ENCODE data around the gene RFC2.
"Not testable (repeated sequence)": the region's sequence is repeated elsewhere in the genome, so short reads cannot be mapped to it uniquely, and the experiment has no call there.

RFC2 gene

GRCh38 chr7:74246497-74246896, 7.7 kb downstream of the RFC2 start:
- no peak for DNase-seq

DNA sequence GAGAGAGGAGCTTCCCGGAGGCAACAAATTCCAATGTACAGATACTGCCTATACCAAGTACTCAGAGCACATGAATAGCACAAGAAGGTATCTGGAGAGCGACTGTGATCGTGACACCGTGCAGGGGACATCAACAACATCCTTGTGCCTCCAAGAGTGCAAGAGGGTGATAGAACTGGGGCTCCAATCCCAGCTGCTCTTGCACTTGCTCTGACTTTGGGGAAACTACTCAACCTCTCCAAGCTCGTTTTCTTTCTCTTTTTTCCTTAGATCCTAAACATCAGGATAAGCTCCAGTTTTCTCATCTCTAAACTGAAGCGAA, 12.1 kb downstream of the RFC2 start:
- DNase-seq: no peak

DNA sequence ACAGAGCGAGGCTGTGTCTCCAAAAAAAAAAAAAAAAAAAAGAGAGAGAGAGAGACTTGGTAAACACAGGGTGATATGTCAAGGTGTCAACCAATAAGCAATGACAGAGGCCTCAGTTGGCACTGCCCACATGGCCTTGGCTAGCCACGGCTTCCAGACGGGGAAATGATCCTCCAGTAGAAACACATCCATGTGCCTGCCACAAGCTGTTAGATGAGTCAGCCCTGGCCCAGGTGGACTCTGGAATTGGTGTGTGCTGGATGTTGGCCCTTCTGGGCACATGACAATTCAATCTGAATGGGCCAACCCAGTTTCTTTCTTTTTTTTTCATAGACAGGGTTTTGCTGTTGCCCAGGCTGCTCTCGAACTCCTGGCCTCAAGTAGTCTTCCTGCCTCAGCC, 13.7 kb downstream of the RFC2 start:
- DNase-seq: no peak

GRCh38 chr7:74236284-74236683, 17.9 kb downstream of the RFC2 start:
- DNase-seq: no peak

GRCh38 chr7:74235518-74236268, 18.5 kb downstream of the RFC2 start:
- no peak for DNase-seq

DNA sequence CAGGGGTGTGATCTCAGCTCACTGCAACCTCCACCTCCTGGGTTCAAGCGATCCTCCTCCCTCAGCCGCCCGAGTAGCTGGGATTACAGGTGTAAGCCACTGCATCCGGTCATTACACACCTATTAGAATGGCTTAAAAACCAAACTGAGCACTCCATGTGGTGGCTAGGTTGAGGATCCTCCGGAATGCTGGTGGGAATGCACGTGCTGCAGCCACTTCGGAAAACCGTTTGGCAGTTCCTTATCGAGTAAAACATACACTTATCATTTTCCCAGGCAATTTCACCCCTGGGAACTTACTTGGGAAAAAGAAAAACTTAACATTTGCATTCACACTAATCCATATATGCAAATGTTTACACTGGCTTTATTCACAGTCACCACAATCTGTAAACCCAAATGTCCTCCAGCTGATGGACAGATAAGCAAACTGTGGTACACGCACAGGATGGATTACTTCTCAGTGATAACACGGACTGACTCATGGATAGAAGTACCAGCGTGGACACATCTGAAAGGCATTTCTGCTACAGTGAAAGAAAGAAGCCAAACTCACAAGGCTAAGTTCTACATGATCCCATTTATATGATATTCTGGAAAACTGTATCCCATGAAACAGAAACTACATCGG, 20.4 kb downstream of the RFC2 start:
- DNase-seq: no peak

DNA sequence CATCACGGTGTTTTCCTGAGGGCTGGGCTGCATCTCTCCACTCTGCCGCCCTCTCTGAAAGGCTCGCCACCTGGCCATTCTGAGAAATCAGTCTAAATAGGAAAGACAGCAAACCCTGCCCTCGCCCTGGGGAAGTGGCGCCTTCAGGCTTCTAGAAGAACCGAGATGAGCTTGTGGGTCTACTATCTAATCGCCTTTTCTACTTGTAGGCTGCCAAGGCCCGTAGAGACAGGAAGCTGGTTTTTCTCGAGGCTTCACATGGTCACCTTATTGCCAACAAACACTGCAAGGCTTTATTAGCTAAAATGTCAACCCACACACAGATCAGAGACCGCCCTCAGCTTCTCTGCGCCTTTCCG, 23.0 kb downstream of the RFC2 start:
- DNase-seq: no peak

DNA sequence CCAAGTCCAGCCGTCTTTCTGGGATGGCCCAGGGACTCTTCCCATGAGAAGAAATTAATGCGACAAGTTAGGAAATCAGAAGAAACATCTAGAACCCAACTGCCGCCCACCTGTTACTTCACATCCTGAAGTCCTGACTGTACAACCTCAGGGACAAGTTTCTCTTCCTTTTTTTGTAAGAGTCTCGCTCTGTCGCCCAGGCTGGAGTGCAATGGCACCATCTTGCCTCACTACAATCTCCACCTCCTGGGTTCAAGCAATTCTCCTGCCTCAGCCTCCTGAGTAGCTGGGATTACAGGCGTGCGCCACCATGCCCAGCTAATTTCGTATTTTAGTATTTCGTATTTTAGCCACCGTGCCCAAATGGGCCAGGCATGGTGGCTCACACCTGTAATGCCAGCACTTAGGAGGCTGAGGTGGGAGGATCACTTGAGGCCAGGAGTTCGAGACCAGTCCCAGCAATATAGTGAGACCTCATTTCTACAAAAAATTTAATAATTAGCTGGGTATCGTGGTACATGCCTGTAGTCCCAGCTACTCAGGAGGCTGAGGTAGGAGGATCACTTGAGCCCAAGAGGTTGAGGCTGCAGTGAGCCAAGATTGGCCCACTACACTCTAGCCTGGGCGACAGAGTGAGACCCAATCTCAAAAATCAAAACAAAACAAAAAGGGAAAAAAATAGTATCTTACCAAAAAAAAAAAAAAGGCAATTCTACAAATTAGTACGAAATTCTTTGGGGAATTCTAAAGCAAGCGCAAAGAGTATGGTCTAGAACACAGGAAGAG, 23.6 kb downstream of the RFC2 start:
- no peak for DNase-seq

GRCh38 chr7:74228951-74229900, 25.0 kb downstream of the RFC2 start:
- no peak for DNase-seq

DNA sequence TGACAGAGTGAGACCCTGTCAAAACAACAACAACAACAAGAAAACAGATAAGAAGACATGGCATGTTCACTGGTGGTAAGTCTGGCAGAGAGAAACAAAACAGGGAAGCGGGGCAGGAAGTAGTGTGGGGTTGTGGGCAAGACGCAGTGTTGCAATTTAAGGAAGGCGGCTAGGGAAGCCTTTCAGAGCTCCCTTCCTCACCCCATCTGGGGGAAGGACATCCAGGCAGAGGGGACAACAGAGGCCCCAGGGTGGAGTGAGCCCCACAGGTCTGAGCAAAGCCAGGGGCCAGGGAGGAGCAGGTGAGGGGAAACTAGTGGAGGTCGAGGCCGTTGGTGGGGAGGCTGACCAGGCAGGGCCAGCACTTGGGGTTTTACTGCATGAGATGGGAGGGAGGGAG, 27.6 kb downstream of the RFC2 start:
- no peak for DNase-seq

DNA sequence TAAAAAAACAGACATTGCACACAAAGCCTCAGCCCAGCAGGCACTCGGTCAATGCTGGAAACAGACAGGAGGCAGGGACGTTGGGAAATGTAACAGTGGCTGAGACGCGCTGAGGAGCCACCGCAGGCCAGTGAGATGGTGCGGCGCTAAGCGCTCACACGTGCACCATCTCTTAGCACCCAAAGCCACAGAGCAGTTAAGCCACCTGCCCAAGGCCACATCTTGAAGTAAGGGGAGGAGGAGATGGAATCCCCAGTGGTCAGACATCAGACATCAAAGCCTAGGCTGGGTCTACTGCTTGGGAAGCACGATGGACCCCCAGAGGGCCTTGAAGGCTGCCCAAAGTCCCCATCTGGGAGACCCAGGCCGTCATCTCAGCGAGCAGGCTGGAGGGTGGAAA, 28.8 kb downstream of the RFC2 start:
- DNase-seq: no peak

- not testable (repeated sequence) for DNase-seq
Observed at GRCh38 chr7:74224907-74225306, 29.3 kb downstream of the RFC2 start.

GRCh38 chr7:74224511-74224832, 29.7 kb downstream of the RFC2 start:
- DNase-seq: no peak

- no peak for DNase-seq
Observed at GRCh38 chr7:74223711-74224510, 30.3 kb downstream of the RFC2 start.

DNA sequence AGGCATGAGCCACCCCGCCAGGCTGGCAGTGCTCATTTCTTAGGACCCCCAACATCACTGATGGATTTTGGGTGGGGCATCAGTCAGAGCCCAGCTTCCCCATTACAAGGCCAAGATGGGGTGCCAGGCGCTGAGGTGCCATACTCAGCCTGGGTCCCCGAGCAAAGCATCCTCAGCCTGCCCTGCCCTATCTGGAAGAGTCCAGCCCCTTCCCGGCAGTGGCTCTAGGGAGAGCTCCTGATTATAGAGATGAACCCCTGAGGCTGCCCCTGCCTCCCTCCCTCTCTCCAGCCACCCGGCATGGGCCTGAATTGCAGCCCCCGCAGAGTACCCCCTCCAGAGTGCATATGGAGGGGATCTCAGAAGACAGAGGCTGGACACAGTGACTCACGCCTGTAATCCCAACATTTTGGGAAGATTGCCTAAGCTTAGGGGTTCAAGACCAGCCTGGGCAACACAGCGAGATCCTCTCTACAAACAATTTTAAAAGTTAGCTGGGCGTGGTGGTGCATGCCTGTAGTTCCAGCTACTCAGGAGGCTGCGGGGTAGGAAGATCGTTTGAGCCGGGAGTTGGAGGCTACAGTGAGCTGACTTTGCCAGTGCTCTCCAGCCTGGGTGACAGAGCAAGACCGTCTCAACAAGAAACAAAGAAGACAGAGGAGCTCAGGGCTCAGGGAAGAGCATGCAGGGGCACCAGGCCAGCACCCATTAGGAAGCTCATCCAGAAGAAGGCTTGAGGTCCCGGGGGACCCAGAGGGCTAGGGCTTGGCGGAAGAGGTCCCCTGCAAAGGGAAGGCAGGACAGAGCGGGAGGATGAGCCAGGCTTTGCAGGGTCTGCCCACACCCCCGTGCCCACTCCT, 31.1 kb downstream of the RFC2 start:
- DNase-seq: no peak

DNA sequence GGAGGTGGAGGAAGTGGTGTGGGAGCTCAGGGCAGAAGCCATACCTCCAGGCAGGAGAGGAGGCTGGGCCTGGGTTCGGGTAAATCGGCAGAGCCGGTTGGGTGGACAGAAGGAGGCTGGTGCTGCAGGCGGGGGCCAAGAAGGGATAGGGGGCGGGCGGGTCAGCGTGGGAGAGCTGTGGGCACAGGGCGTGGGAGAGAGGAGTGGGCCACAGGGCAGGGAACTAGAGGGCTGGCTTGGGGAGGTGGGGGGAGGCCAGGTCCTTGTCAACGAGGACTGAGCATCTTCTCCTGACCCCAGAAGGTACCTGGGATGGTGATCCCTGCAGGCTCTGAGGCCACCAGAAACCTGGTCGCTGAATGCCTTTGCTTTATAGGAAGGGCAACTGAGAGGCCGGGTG, 32.5 kb downstream of the RFC2 start:
- DNase-seq: no peak

DNA sequence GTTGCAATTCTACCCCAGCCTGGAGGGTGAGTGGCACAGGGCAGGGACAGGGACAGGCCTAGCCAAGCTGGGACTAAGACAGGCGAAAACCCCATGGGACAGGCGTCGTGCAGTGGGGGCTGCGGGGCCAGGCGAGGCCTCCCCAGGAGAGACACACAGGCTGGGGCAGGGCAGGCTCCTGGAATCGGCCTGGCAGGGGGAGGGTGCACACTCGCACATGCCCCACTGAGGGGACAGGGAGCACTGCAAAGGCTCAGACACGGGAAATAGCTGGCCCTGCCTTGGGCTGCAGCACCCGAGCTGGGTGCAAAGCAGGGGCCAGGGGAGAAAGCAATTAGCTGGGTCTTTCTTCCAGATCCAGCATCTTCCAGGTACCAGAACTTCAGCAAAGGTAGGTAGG, 34.0 kb downstream of the RFC2 start:
- no peak for DNase-seq

GRCh38 chr7:74219416-74219815, 34.8 kb downstream of the RFC2 start:
- no peak for DNase-seq

GRCh38 chr7:74218343-74218698, 35.9 kb downstream of the RFC2 start:
- DNase-seq: no peak

GRCh38 chr7:74217455-74218342, 36.5 kb downstream of the RFC2 start:
- no peak for DNase-seq

All from CD4-positive, alpha-beta T cell treated with Interleukin-17A for 1 hour (primary cell).